H54 (cell line): ENCODE results near the gene DNALI1.
A peak's percentile ranks its signal among the peaks of the same experiment; 100 is the strongest.
"Not testable (repeated sequence)": the region's sequence is repeated elsewhere in the genome, so short reads cannot be mapped to it uniquely, and the experiment has no call there.

Experiments used
- DNase-seq: peaks from one replicate; pipeline ENCODE4 v3.0.0; 2011; ENCODE audit warnings: low spot score, mixed read lengths; ENCODE audit not compliant: insufficient read length
- FAIRE-seq: peaks from 3 replicates; lab custom pipeline; 2011; peaks lifted over from hg19 to GRCh38; lab: Jason Lieb, UNC
- POLR2A ChIP-seq: IDR thresholded peaks from 2 replicates; pipeline ENCODE4 v1.6.1; 2011; ENCODE audit warnings: low read depth, mild to moderate bottlenecking, low read length

The DNALI1 gene

GRCh38 chr1:37537378-37537777, 19.4 kb upstream of the DNALI1 start:
- no peak for TF ChIP-seq POLR2A
- FAIRE-seq (peak; percentile 30), DNase-seq (no peak)

- not testable (repeated sequence) for FAIRE-seq, DNase-seq
These were observed 17.6 kb upstream of the DNALI1 start for GRCh38 chr1:37539154-37539553.

DNA sequence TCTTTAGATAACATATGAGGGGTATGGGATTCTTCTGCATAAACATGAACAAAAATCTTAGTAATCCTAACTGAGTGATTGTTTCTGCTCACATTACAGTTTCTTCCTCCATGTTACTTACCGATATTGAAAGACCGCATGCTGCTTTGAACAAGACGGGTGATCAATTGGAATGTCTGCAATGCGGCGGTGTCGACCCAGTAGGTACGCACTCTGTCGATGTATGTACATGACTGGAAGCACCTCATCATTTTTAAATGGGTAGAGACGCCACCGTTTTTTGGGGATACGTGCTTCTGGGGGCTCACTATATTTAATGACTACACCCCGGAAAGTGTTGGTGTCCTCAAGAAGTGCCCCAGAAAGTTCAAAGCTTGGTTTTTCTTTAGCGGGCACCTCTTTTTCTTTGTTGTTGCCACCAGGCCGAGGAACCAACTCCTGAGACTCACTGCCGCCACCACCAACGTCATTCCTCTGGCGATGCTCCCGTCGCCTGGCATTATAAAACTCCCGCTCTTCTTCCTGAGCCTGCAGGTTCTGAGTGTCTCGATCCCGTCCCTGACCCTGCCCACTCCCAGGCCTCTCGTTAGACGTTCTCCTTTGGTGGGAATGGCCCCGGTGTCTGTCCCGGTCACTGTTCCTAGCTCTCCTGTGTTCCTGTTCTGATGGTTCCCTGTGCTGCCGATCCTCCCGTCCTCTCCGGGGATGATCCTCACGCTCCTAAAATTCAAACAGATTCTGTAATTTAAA, 16.5 kb upstream of the DNALI1 start:
- DNase-seq, result no peak
- FAIRE-seq, result no peak
- no peak for TF ChIP-seq POLR2A

DNA sequence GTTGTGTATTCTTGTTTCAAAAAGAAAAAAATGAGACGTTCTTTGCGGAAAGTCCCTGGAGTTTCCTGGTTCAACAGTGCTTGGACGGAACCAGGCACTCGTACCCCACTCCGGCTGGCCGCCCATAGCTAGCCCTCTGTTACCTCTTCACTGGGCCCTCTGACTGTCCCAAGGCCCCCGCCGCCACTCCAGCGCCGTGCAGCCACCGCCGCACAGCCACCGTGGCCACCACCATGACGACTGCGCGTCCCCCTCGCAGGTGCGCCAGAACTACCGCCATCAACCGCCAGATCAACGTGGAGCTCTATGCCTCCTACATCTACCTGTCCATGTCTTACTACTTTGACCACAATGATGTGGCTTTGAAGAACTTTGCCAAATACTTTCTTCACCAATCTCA, 12.2 kb upstream of the DNALI1 start:
- no peak for DNase-seq
- FAIRE-seq, result no peak
- TF ChIP-seq POLR2A, result no peak

GRCh38 chr1:37545019-37545418, 11.7 kb upstream of the DNALI1 start:
- no peak for TF ChIP-seq POLR2A
- FAIRE-seq, result no peak
- DNase-seq, result no peak

GRCh38 chr1:37549341-37549740, 7.4 kb upstream of the DNALI1 start:
- no peak for FAIRE-seq
- DNase-seq, result no peak
- TF ChIP-seq POLR2A, result no peak

GRCh38 chr1:37553598-37553926, 3.2 kb upstream of the DNALI1 start:
- FAIRE-seq (no peak), DNase-seq (no peak)
- no peak for TF ChIP-seq POLR2A

DNA sequence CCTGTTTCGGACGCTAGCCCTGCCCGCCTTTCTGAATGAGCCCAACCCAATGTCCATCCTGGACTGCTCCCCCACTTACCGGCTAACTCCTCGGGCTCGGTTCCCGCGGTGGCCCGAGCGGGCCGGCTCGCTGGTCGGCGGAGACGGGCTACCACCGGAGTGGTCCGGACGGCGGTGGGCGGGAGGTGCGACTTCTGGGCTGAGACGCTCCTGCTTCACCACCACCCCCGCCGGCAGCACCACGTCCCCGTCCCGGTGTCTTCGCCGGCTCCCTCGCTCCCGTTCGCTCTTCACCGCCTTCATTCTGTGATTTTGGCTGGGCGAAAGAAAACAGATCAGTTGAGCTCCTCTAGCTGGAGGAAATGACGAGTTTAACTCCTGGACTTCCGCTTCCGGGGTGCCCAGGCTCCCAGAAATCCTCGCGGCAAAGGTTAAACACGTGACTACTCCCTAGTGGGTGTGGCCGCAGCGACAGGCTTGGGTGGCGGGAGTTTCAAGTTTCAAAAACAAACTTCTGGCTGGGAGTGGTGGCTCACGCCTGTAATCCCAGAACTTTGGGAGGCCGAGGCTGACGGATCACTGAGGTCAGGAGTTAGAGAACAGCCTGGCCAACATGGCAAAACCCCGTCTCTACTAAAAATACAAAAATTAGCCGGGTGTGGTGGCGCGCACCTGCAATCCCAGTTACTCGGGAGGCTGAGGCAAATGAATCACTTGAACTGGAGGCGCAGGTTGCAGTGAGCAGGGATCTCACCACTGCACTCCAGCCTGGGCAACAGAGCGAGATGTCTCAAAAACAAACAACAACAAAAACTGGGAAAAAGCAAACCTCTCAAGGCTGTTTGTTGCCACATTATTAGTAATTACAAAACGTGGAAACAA, 2.6 kb upstream of the DNALI1 start, which contains the start of gene SNIP1:
Gene SNIP1 (minus strand): TSS at position 367 of the 882 bp plus-strand sequence. CDS start 64 bp downstream, at position 303.
- no peak for TF ChIP-seq POLR2A
- peak; percentile 20 for FAIRE-seq

DNA sequence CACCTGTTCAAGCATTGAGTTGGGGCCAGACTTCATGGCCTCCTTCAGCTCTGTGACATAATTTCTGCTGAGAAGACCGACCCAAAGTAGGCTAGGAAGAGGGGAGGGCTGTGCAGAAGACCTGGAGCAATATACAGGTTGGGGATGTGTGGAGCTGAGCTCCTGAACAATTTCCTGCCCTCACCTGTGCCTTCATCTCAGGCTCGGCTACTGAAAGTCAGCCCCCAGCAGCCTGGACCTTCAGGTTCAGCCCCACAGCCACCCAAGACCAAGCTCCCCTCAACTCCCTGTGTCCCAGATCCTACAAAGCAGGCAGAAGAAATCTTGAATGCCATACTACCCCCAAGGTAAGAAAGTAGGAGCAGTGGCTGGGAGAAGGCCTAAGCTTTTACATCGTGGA, 662 bp downstream of the DNALI1 start:
- FAIRE-seq (no peak), DNase-seq (no peak)
- TF ChIP-seq POLR2A, result no peak

More for the DNA sequence above, 2.6 kb upstream of the DNALI1 start, which contains the start of gene SNIP1:
- DNase-seq, result peak; percentile 85

DNA sequence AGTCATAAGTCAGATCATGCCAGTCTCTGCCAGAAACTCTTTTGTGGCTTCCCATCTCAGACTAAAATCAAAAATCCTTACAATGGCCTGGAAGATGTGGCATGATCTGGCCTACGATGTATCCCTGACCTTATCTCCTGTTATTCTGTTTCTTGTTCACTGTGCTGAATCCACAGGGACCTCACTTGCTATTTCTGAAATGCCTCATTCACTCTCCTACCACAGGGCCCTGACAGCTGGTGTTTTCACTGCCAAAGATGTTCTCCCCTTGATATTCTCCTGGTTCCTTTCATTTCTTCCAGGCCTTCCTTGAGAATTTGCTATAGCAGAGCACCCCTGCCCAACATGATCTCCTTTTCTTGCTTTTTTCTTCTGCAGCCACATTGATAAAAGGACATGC, 1.7 kb downstream of the DNALI1 start:
- no peak for TF ChIP-seq POLR2A
- FAIRE-seq (no peak), DNase-seq (no peak)

DNA sequence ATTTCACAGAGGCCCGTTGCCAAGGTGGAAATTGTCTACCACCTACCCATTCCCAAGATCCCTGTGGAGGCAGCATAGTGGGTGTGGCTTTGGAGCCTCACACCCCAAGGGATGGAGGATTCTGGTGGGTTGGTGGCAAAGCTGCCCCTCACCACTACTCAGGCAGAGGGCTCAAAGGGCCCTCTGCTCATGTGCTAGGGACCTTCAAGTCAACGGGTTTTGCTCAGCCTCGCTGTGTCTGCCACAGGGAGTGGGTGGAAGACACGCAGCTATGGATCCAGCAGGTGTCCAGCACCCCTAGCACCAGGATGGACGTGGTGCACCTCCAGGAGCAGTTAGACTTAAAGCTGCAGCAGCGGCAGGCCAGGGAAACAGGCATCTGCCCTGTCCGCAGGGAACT, 2.3 kb downstream of the DNALI1 start:
- TF ChIP-seq POLR2A, result no peak
- FAIRE-seq (no peak), DNase-seq (no peak)

GRCh38 chr1:37559957-37560379, 3.2 kb downstream of the DNALI1 start:
- not testable (repeated sequence) for DNase-seq, FAIRE-seq

GRCh38 chr1:37560401-37561132, 3.8 kb downstream of the DNALI1 start:
- FAIRE-seq, result no peak
- no peak for TF ChIP-seq POLR2A
- DNase-seq, result no peak
